Left ventricle myocardium superior (tissue), 1 donor: ENCODE measurements around the gene HLCS. TPM values are rescaled to one million over a fixed set of nuclear protein-coding genes. Genes with fewer than 3 reads are reported as not detected.

ENCODE experiments used
- ATAC-seq: fragments of 200-7000 bp; cut with Tn5 transposase; one replicate; pipeline ENCODE4 v1.9.1; 2020; ENCODE audit warnings: mild to moderate bottlenecking, moderate library complexity
- DNase-seq: peaks from one replicate; pipeline ENCODE4 v3.0.0-alpha.2; 2020
- intact Hi-C: fragments of 100-400 bp; cut with micrococcal nuclease; formaldehyde crosslinking; loops from one replicate; pipeline ENCODE4 v1.11.0; 2022
- total RNA-seq: library from RNA; stranded (reverse); fragmentation: NEBNext Ultra II Directional; extraction: Animal tissue kit (Norgen Biotek cat#: 25700); gene quantifications from one replicate; pipeline ENCODE4 v1.2.1, GENCODE V29; 2021
- donor health status: DM: no; HTN: yes; CAD: no; lungs with severe emphysema.

The HLCS gene
- total RNA-seq, 1 donor from 2014 or later = 6.2 TPM

- ATAC-seq = no peak
- no peak for DNase-seq
- intact Hi-C loops = no loop called here
Observed at GRCh38 chr21:36767096-36767495, 199.4 kb downstream of the HLCS start.

- intact Hi-C loops = no loop called here
- DNase-seq = no peak
- ATAC-seq = no peak
Observed at GRCh38 chr21:36766511-36766910, 200.0 kb downstream of the HLCS start.

- intact Hi-C loops = no loop called here
- ATAC-seq = no peak
Observed at GRCh38 chr21:36765229-36765628, 201.2 kb downstream of the HLCS start.

GRCh38 chr21:36763305-36763704 lies 203.2 kb downstream of the HLCS start:
- intact Hi-C loops = no loop called here
- DNase-seq = no peak
- ATAC-seq = no peak

More at GRCh38 chr21:36765229-36765628, 201.2 kb downstream of the HLCS start:
- DNase-seq = no peak

- intact Hi-C loops = no loop called here
- ATAC-seq = no peak
- DNase-seq = no peak
Observed at GRCh38 chr21:36762642-36763041, 203.8 kb downstream of the HLCS start.

- intact Hi-C loops = no loop called here
- no peak for ATAC-seq
- no peak for DNase-seq
Observed at GRCh38 chr21:36761685-36762084, 204.8 kb downstream of the HLCS start.

- DNase-seq (no peak), ATAC-seq (no peak)
- intact Hi-C loops = loop anchor here (10.0 kb wide), 1 partner anchor 95 kb away; no protein-coding TSS in a partner anchor
Observed at GRCh38 chr21:36759348-36760083, 207.0 kb downstream of the HLCS start.

GRCh38 chr21:36757196-36757595 lies 209.3 kb downstream of the HLCS start:
- no peak for DNase-seq
- intact Hi-C loops = loop anchor here (10.0 kb wide), 1 partner anchor 98 kb away; no protein-coding TSS in a partner anchor
- ATAC-seq = no peak

- ATAC-seq = no peak
- no peak for DNase-seq
- intact Hi-C loops = loop anchor here (10.0 kb wide), 1 partner anchor 98 kb away; no protein-coding TSS in a partner anchor
Observed at GRCh38 chr21:36756527-36756926, 209.9 kb downstream of the HLCS start.

GRCh38 chr21:36754241-36754898 lies 212.1 kb downstream of the HLCS start:
- no peak for DNase-seq
- no peak for ATAC-seq
- intact Hi-C loops = loop anchor here (10.0 kb wide), 1 partner anchor 100 kb away; no protein-coding TSS in a partner anchor

- ATAC-seq (no peak), DNase-seq (no peak)
- intact Hi-C loops = loop anchor here (10.0 kb wide), 1 partner anchor 101 kb away; no protein-coding TSS in a partner anchor
Observed at GRCh38 chr21:36753556-36753955, 212.9 kb downstream of the HLCS start.

GRCh38 chr21:36751383-36751782 lies 215.1 kb downstream of the HLCS start:
- DNase-seq = no peak
- ATAC-seq = no peak
- intact Hi-C loops = loop anchor here (10.0 kb wide), 1 partner anchor 103 kb away; no protein-coding TSS in a partner anchor

GRCh38 chr21:36750576-36750959 lies 215.9 kb downstream of the HLCS start:
- intact Hi-C loops = loop anchor here (10.0 kb wide), 1 partner anchor 104 kb away; no protein-coding TSS in a partner anchor
- ATAC-seq (no peak), DNase-seq (no peak)

GRCh38 chr21:36749935-36750575 lies 216.4 kb downstream of the HLCS start:
- ATAC-seq = peak; percentile 41
- intact Hi-C loops = loop anchor here (10.0 kb wide), 2 partner anchors 105 to 175 kb away; no protein-coding TSS in a partner anchor
- no peak for DNase-seq

GRCh38 chr21:36747815-36748383 lies 218.6 kb downstream of the HLCS start:
- peak; percentile 77 for DNase-seq
- ATAC-seq = peak; percentile 79
- intact Hi-C loops = loop anchor here (10.0 kb wide), 1 partner anchor 177 kb away; no protein-coding TSS in a partner anchor

GRCh38 chr21:36747041-36747814 lies 219.2 kb downstream of the HLCS start:
- no peak for DNase-seq
- intact Hi-C loops = loop anchor here (10.0 kb wide), 1 partner anchor 178 kb away; no protein-coding TSS in a partner anchor
- peak; percentile 33 for ATAC-seq

GRCh38 chr21:36745459-36745858 lies 221.0 kb downstream of the HLCS start:
- no peak for DNase-seq
- intact Hi-C loops = loop anchor here (10.0 kb wide), 1 partner anchor 179 kb away; no protein-coding TSS in a partner anchor
- ATAC-seq = no peak

- intact Hi-C loops = loop anchor here (10.0 kb wide), 1 partner anchor 180 kb away; no protein-coding TSS in a partner anchor
- DNase-seq (peak; percentile 46), ATAC-seq (peak; percentile 56)
Observed at GRCh38 chr21:36744560-36745231, 221.8 kb downstream of the HLCS start.
